CD4-positive, CD25-positive, alpha-beta regulatory T cell (primary cell): ENCODE measurements around the gene COP1. TPM values are rescaled to one million over a fixed set of nuclear protein-coding genes. Genes with fewer than 3 reads are reported as not detected.
"Not testable (repeated sequence)": the region's sequence is repeated elsewhere in the genome, so short reads cannot be mapped to it uniquely, and the experiment has no call there.

Source experiments
- ATAC-seq, 2 donors: fragments of 150-1000 bp; cut with Tn5 transposase; one replicate each; pipeline ENCODE4 v1.10.0; 2021; ENCODE audit warnings: low read depth in 2 of 2, moderate number of reproducible peaks in 2 of 2, moderate library complexity in 1 of 2
- DNase-seq, 3 donors: peaks; one replicate each; pipeline versions ENCODE4 v3.0.0 to v3.0.0-alpha.2; 2012 to 2022; ENCODE audit warnings: mixed read lengths in 1 of 3
- H3K27ac ChIP-seq: one replicate; pipeline ENCODE4 v1.7.0; 2013; ENCODE audit warnings: mild to moderate bottlenecking, low read length; ENCODE audit not compliant: insufficient read depth, poor library complexity, severe bottlenecking
- H3K27me3 ChIP-seq: one replicate; pipeline ENCODE4 v1.7.0; 2013; ENCODE audit warnings: low read length; ENCODE audit not compliant: control insufficient read depth, insufficient read depth
- H3K36me3 ChIP-seq: one replicate; pipeline ENCODE4 v1.7.0; 2013; ENCODE audit warnings: mild to moderate bottlenecking, low read length, moderate library complexity; ENCODE audit not compliant: control insufficient read depth, insufficient read depth
- H3K4me1 ChIP-seq: 2 replicates; pipeline ENCODE4 v1.7.0; 2013; ENCODE audit warnings: mild to moderate bottlenecking, low read length; ENCODE audit not compliant: insufficient read depth, control insufficient read depth, poor library complexity, severe bottlenecking
- H3K4me3 ChIP-seq: one replicate; pipeline ENCODE4 v1.7.0; 2013; ENCODE audit warnings: low read depth, mild to moderate bottlenecking, low read length, moderate library complexity
- H3K9me3 ChIP-seq, 2 experiments: 1 replicate in 1 of 2; 2 replicates in 1 of 2; pipeline ENCODE4 v1.7.0; 2013; ENCODE audit warnings: low read length in 2 of 2, mild to moderate bottlenecking in 1 of 2, moderate library complexity in 1 of 2; ENCODE audit not compliant: control insufficient read depth in 2 of 2
- H3K27ac Mint-ChIP-seq, 3 donors: one replicate each; pipeline ENCODE4 v1.8.0; 2020 to 2022; ENCODE audit warnings: mild to moderate bottlenecking in 3 of 3, mixed read lengths in 3 of 3, moderate library complexity in 2 of 3
- H3K27me3 Mint-ChIP-seq: one replicate; pipeline ENCODE4 v1.8.0; 2022; ENCODE audit warnings: mild to moderate bottlenecking, mixed read lengths
- H3K36me3 Mint-ChIP-seq: one replicate; pipeline ENCODE4 v1.8.0; 2020; ENCODE audit warnings: mixed read lengths
- H3K4me1 Mint-ChIP-seq, 4 donors: one replicate each; pipeline ENCODE4 v1.8.0; 2020 to 2022; ENCODE audit warnings: mixed read lengths in 4 of 4, mild to moderate bottlenecking in 1 of 4
- H3K4me3 Mint-ChIP-seq, 4 donors: one replicate each; pipeline ENCODE4 v1.8.0; 2020 to 2022; ENCODE audit warnings: mild to moderate bottlenecking in 4 of 4, mixed read lengths in 4 of 4, moderate library complexity in 3 of 4
- H3K9me3 Mint-ChIP-seq, 7 donors: one replicate each; pipeline ENCODE4 v1.8.0; 2020 to 2022; ENCODE audit warnings: mixed read lengths in 7 of 7, mild to moderate bottlenecking in 3 of 7, moderate library complexity in 2 of 7
- polyA plus RNA-seq, 4 donors: library from polyadenylated mRNA; unstranded; fragments of 300-500 nt; fragmentation: Illumina TruSeq; gene quantifications; one replicate each; pipeline ENCODE4 v1.2.3, GENCODE V29; 2021
- total RNA-seq: library from RNA; stranded (reverse); gene quantifications from one replicate; pipeline ENCODE4 v1.2.3, GENCODE V29; 2022

The COP1 gene
- total and polyA plus RNA-seq, 5 donors from 2014 or later = 37.7 to 53.9 (median 42.0) TPM

GRCh38 chr1:176098560-176098959 lies 108.5 kb downstream of the COP1 start:
- H3K4me1 Mint-ChIP-seq = peaks cover 0 to 13% (median 0%) of the 10 kb centered on the region in 4 donors
- no peaks in the 10 kb centered on the region for H3K27me3 ChIP-seq
- H3K4me3 Mint-ChIP-seq = no peak overlapping the region
- H3K36me3 ChIP-seq = peaks cover 54% of the 10 kb centered on the region
- no peak overlapping the region for H3K27ac Mint-ChIP-seq
- no peak overlapping the region for H3K4me3 ChIP-seq
- H3K9me3 Mint-ChIP-seq = peaks cover 0 to 33% (median 0%) of the 10 kb centered on the region in 7 donors
- H3K4me1 ChIP-seq = no peaks in the 10 kb centered on the region
- no peak for ATAC-seq
- DNase-seq = no peak
- H3K36me3 Mint-ChIP-seq = peaks cover 57% of the 10 kb centered on the region
- no peaks in the 10 kb centered on the region for H3K27me3 Mint-ChIP-seq
- no peak overlapping the region for H3K27ac ChIP-seq
- H3K9me3 ChIP-seq = peaks cover 0 to 24% of the 10 kb centered on the region in 2 experiments

GRCh38 chr1:176096015-176096414 lies 111.1 kb downstream of the COP1 start:
- no peak overlapping the region for H3K27ac ChIP-seq
- H3K4me1 ChIP-seq = no peaks in the 10 kb centered on the region
- H3K9me3 ChIP-seq = peaks cover 0 to 19% of the 10 kb centered on the region in 2 experiments
- Mint-ChIP-seq H3K27me3 (no peaks in the 10 kb centered on the region), H3K4me3 (no peak overlapping the region), H3K9me3 (peaks cover 0 to 19% (median 0%) of the 10 kb centered on the region in 7 donors), H3K36me3 (peaks cover 43% of the 10 kb centered on the region), H3K4me1 (peaks cover 7 to 15% (median 9%) of the 10 kb centered on the region in 4 donors), H3K27ac (no peak overlapping the region)
- DNase-seq (no peak), ATAC-seq (no peak)
- H3K4me3 ChIP-seq = no peak overlapping the region
- H3K36me3 ChIP-seq = peaks cover 37% of the 10 kb centered on the region
- no peaks in the 10 kb centered on the region for H3K27me3 ChIP-seq

GRCh38 chr1:176090766-176091165 lies 116.3 kb downstream of the COP1 start:
- Histone ChIP-seq H3K27me3 (no peaks in the 10 kb centered on the region), H3K4me3 (no peak overlapping the region), H3K4me1 (no peaks in the 10 kb centered on the region), H3K27ac (no peak overlapping the region), H3K36me3 (no peaks in the 10 kb centered on the region), H3K9me3 (no peaks in the 10 kb centered on the region)
- Mint-ChIP-seq H3K4me3 (peak overlapping the region in 1 of 4 donors; percentile 59), H3K4me1 (peaks cover 17 to 30% (median 20%) of the 10 kb centered on the region in 4 donors), H3K36me3 (peaks cover 31% of the 10 kb centered on the region), H3K27me3 (no peaks in the 10 kb centered on the region), H3K27ac (peak overlapping the region in 2 of 3 donors; percentile 4 to 36), H3K9me3 (peaks cover 0 to 10% (median 1%) of the 10 kb centered on the region in 7 donors)
- ATAC-seq (no peak), DNase-seq (no peak)

DNA sequence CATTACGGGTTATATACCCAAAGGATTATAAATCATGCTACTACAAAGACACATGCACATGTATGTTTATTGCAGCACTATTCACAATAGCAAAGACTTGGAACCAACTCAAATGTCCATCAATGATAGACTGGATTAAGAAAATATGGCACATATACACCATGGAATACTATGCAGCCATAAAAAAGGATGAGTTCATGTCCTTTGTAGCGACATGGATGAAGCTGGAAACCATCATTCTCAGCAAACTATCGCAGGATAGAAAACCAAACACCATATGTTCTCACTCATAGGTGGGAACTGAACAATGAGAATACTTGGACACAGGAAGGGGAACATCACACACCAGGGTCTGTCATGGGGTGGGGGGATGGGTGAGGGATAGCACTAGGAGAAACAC lies 119.3 kb downstream of the COP1 start:
- not testable (repeated sequence) for H3K4me3 ChIP-seq, H3K27ac ChIP-seq, ATAC-seq, H3K27me3 ChIP-seq, H3K9me3 ChIP-seq, H3K9me3 Mint-ChIP-seq, DNase-seq, H3K4me1 ChIP-seq, H3K27me3 Mint-ChIP-seq, H3K4me3 Mint-ChIP-seq, H3K36me3 ChIP-seq
- peaks cover 25 to 38% (median 31%) of the 10 kb centered on the region in 4 donors for H3K4me1 Mint-ChIP-seq
- peaks cover 44% of the 10 kb centered on the region for H3K36me3 Mint-ChIP-seq
- H3K27ac Mint-ChIP-seq = peak overlapping the region in 1 of 3 donors; percentile 20

- peaks cover 7 to 16% of the 10 kb centered on the region in 2 experiments for H3K9me3 ChIP-seq
- peak overlapping the region in 1 of 3 donors; percentile 44 for H3K27ac Mint-ChIP-seq
- peak in 2 of 3 donors; percentile 44 to 68 for DNase-seq
- H3K9me3 Mint-ChIP-seq = peaks cover 0 to 17% (median 2%) of the 10 kb centered on the region in 7 donors
- no peak overlapping the region for H3K27ac ChIP-seq
- H3K27me3 Mint-ChIP-seq = no peaks in the 10 kb centered on the region
- H3K4me1 Mint-ChIP-seq = peaks cover 10 to 35% (median 15%) of the 10 kb centered on the region in 4 donors
- H3K27me3 ChIP-seq = no peaks in the 10 kb centered on the region
- H3K36me3 Mint-ChIP-seq = peaks cover 59% of the 10 kb centered on the region
- peak; percentile 44 to 47 for ATAC-seq
- peaks cover 21% of the 10 kb centered on the region for H3K36me3 ChIP-seq
- H3K4me3 Mint-ChIP-seq = no peak overlapping the region
- H3K4me1 ChIP-seq = no peaks in the 10 kb centered on the region
- no peak overlapping the region for H3K4me3 ChIP-seq
Measured at GRCh38 chr1:176073524-176074157, 133.4 kb downstream of the COP1 start.

- no peaks in the 10 kb centered on the region for H3K9me3 ChIP-seq
- Mint-ChIP-seq H3K9me3 (peaks cover 0 to 2% (median 0%) of the 10 kb centered on the region in 7 donors), H3K36me3 (peaks cover 47% of the 10 kb centered on the region), H3K27me3 (no peaks in the 10 kb centered on the region), H3K4me3 (no peak overlapping the region), H3K27ac (peak overlapping the region in 1 of 3 donors; percentile 72), H3K4me1 (peaks cover 10 to 25% (median 19%) of the 10 kb centered on the region in 4 donors)
- ATAC-seq (no peak), DNase-seq (no peak)
- H3K4me3 ChIP-seq = no peak overlapping the region
- peaks cover 9% of the 10 kb centered on the region for H3K36me3 ChIP-seq
- no peak overlapping the region for H3K27ac ChIP-seq
- no peaks in the 10 kb centered on the region for H3K27me3 ChIP-seq
- no peaks in the 10 kb centered on the region for H3K4me1 ChIP-seq
Measured at GRCh38 chr1:176068901-176069300, 138.2 kb downstream of the COP1 start.

DNA sequence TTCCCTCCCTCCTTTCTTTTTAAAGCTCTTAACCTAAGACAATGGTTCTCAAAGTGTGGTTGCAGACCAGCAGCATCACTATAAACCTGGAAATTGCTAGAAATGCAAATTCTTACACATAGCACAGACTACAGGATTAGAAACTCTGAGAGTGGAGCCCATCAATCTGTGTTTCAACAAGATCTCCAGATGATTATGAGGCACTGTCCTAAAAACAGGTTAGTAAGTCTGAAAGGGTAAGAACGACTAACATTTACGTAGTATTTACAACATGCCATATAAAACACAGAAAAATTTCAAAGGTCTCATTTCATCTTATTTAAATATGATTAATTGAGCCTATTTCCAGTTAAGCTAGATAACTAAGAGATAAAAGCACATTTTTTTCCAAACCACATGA lies 138.8 kb downstream of the COP1 start:
- H3K36me3 ChIP-seq = peaks cover 12% of the 10 kb centered on the region
- H3K4me1 ChIP-seq = no peaks in the 10 kb centered on the region
- Mint-ChIP-seq H3K36me3 (peaks cover 47% of the 10 kb centered on the region), H3K9me3 (peaks cover 0 to 2% (median 0%) of the 10 kb centered on the region in 7 donors), H3K27me3 (no peaks in the 10 kb centered on the region), H3K27ac (peak overlapping the region in 1 of 3 donors; percentile 42), H3K4me1 (peaks cover 10 to 24% (median 14%) of the 10 kb centered on the region in 4 donors), H3K4me3 (no peak overlapping the region)
- DNase-seq (no peak), ATAC-seq (no peak)
- no peaks in the 10 kb centered on the region for H3K9me3 ChIP-seq
- no peak overlapping the region for H3K27ac ChIP-seq
- H3K27me3 ChIP-seq = no peaks in the 10 kb centered on the region
- H3K4me3 ChIP-seq = no peak overlapping the region

- no peak overlapping the region for H3K27ac ChIP-seq
- Mint-ChIP-seq H3K9me3 (peaks cover 0 to 2% (median 0%) of the 10 kb centered on the region in 7 donors), H3K36me3 (peaks cover 40% of the 10 kb centered on the region), H3K27ac (no peak overlapping the region), H3K4me3 (no peak overlapping the region), H3K27me3 (no peaks in the 10 kb centered on the region), H3K4me1 (peaks cover 8 to 26% (median 11%) of the 10 kb centered on the region in 4 donors)
- H3K4me1 ChIP-seq = no peaks in the 10 kb centered on the region
- DNase-seq = no peak
- peaks cover 9% of the 10 kb centered on the region for H3K36me3 ChIP-seq
- ATAC-seq = no peak
- no peak overlapping the region for H3K4me3 ChIP-seq
- no peaks in the 10 kb centered on the region for H3K27me3 ChIP-seq
- H3K9me3 ChIP-seq = no peaks in the 10 kb centered on the region
Measured at GRCh38 chr1:176066709-176067108, 140.4 kb downstream of the COP1 start.
